ENCODE measurements around the gene RAF1.

DNA sequence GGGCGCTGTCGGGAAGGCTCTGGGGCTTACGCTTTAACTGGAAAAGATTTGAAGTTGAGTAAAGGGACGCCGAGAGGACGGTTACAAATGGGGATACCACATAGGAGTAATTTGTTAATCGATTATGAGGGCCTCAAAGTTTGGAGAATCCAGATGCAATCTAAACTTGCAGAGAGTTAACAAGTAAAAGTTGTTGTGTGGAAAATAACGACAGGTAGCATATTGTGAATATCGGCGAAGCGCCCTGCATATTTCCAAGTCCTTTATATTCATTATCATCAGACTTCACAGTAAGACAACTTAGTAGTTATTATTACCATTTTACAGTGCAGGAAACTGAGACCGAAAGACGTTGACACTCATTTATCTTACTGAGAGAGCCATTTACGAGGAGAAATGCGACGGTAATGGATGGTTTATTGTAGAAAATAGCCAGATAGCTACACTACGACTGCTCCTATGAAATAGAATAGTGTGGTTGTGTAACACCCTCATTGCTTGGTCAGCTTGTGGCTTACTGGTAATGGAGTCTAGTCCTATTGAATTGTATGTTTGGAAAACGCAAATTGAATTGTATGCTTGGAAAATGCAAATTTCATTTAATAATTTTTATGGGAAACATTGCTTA lies 106.3 kb downstream of the RAF1 start:
- TF ChIP-seq, protein P1, sequence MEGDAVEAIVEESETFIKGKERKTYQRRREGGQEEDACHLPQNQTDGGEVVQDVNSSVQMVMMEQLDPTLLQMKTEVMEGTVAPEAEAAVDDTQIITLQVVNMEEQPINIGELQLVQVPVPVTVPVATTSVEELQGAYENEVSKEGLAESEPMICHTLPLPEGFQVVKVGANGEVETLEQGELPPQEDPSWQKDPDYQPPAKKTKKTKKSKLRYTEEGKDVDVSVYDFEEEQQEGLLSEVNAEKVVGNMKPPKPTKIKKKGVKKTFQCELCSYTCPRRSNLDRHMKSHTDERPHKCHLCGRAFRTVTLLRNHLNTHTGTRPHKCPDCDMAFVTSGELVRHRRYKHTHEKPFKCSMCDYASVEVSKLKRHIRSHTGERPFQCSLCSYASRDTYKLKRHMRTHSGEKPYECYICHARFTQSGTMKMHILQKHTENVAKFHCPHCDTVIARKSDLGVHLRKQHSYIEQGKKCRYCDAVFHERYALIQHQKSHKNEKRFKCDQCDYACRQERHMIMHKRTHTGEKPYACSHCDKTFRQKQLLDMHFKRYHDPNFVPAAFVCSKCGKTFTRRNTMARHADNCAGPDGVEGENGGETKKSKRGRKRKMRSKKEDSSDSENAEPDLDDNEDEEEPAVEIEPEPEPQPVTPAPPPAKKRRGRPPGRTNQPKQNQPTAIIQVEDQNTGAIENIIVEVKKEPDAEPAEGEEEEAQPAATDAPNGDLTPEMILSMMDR (IDR thresholded peaks at IDR 0.05), result no peak
- TF ChIP-seq POLR2A (IDR thresholded peaks at IDR 0.05), result no peak

Data from tibial nerve (tissue), 3 donors.